GM18499 (cell line): ENCODE data around the gene RAC2.

Source experiments
- ATAC-seq: cut with Tn5 transposase; IDR thresholded peaks from one replicate; pipeline ENCODE4 v1.9.1; 2021; ENCODE audit warnings: moderate number of reproducible peaks; ENCODE audit not compliant: insufficient read depth, unreplicated experiment

RAC2 gene

DNA sequence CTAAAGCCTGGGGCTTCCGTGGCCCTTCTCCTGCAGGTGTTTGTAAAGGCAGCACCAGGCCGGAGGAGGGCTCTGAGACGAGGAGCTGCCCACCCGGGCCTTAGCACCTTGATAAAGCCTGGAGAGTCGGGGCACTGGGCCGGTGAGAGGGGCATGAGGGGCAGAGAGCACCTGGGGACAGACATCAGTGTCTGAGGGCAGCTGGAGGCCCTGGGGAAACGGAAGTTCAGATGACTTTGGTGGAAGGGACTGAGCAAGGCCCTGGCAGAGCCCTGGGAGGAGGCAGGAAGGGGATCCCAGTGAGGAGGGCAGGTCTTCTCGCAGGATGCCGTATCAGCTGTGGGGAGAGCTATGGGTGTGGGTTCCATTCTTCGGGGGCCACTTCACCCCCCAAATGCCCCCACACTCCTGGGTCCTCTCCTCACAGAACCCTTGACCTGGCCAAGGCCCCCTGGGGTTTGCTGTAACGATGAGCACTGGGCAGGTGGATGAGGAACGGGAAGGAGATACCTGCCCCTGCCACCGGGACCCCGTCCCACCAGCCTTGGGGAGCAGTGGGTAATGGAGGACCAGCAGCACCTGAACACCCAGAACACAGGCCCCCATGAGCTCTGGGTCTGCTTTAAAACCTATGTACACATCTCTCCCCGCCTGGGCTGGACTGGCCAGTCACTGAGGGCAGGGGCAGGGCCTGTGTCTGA lies 63.4 kb downstream of the RAC2 start:
- ATAC-seq: no peak

DNA sequence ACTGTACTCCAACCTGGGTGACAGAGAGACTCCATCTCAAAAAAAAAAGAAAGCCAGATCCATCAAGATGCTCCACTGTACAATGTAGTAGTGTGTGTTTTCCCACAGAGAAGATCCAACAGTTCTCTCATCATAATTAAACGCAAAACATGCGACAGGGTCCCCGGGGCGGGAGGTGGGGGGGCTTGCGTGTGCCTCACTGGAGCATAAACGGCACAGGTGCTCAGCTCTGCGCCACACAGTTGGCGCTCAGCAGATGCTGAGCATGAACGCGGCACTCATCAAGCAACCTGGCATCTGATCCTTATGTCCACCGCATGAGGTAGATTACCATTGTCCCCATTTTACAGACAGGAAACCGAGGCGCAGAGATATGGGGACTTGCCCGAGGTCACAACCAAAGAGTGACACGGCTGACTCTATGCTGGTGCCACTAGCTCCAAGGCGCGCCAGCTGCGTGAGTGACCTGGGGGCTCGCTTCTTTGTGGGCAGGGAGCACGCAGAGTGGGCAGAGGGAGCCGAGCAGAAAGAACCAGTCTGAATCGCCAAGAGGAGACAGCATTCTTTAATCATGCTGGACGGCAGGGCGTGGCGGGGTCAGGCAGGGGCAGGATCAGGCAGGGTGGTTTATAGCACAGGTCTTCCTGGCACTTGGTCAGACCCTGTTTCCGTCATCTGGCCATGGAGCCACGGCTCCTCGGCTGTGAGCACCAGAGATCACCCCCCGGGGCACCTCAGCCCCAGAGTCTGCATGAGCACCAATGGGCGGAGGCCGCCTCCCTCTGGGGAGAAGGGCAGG lies 64.2 kb downstream of the RAC2 start:
- ATAC-seq: no peak

DNA sequence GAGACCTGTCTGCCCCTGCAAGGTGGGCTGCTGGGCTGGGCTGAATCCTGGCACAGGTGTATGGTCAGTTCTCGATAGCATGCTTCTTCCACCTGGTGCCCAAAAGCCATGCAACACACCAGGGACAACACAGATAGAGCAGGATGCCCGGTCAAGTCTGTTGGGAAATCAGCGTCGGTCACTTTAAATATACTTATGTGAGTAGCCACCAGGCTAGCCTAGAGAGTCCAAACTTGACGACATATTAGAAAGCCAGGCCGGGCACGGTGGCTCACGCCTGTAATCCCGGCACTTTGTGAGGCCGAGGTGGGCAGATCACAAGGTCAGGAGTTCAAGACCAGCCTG lies 65.0 kb downstream of the RAC2 start:
- no peak for ATAC-seq

DNA sequence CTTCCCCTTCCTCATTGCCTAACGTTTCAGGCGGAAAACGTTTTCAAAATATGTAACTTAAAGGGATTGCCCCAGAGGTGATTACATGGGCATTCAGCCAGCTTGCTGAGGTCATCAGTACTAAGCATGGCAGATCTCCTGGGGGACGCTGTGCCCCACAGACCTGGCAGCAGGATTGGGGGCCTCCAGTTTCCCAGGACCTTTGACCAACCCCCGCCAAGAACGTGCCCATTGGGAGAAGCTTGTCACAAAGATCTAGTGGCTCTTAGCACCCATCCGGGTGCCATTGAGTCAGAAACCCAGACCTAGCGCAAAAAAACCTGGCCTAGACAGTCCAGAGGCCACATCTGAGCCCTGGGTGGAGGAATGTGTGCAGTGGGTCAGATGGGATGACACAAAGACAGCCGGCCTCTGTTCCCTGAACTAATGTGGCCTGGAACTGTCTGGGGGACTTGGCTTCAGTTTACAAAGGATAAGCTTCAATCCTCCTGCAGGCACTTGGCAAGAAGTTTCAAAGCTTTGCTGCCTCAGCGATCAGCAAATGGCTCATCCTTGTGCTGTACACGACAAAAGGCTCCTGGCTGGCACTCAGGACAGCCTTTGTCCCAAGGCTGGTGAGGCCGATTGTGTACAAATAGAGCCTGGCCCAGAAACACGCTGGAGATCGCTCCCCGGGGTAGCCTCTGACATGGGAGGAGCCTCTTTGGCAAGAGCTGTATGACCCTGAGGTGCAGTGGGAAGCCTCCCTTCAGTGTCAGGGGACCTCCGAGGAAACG lies 65.5 kb downstream of the RAC2 start:
- no peak for ATAC-seq

GRCh38 chr22:37177755-37178154 lies 66.3 kb downstream of the RAC2 start:
- no peak for ATAC-seq

- no peak for ATAC-seq
Observed at GRCh38 chr22:37177221-37177620, 66.8 kb downstream of the RAC2 start.

DNA sequence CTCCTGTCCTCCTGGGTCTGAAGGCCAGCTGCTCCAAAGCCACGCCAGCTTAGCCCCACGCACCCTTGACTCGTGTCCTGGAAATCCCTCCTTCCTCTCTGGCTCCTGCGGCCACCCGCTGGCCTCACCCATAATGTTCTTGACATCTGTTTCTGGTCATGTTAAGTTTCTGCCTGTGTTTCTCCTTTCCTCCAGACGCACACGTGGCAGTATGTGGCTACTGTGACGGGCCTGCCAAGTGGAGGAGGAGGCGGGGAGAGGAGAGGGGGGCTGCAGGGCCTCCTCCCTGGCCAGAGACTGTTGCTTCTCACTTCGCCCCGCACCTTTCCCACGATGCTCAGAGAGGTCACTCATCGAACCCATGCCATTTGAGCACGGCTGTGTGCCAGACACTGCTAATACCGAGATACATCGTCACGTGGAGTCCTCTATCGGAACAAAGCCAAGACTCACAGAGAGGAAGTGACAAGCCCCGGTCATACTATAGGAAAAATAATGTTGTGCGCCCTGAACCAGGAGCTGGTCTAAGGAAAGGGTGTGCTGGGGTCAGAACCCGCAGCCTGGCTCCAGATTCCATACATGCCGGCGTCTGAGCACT lies 67.5 kb downstream of the RAC2 start:
- no peak for ATAC-seq

DNA sequence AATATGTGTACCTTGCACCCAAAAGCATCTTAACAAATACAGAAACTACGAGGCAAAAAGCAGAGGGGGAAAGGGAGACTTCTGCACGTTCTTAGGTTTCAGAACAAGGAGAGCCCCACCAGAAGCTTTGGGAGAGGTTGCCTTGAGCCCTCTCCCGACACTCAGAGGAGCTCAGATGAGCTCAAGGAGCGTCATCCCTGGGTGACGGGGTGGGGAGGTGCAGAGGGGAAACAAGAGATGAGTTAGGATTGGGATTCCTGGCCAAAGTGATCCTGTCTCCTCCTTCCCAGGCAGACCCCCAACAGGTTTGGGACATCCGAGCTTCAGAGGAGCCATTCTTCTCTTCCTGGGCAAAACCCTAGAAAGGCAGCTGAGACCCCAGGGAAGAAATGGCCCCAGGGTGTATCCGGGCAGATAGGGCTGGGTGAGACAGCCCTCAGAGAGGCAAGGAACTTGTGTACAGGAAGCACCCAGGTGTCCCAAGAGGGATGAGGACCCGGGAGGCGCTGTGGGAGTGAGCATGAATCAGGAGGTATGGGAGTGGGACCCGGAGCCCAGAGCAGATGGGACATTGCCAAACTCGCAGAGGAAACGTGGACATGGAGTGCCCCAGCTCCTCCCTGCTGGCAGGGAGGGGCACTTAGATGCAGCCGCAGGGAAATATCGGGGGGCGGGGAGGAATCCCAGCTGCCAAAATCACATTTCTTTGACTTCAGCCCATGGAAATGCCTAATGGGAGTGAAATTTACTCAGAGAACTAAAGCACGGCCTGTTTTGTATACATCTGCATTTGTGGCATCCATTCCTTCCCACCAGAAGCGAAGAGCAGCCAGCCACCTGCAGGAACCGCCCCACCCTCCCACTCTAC lies 68.4 kb downstream of the RAC2 start:
- no peak for ATAC-seq
